HCT116 (cell line): Measurements from ENCODE around the gene ZNF532. TPM values are rescaled to one million over a fixed set of nuclear protein-coding genes. Genes with fewer than 3 reads are reported as not detected.
A peak's percentile ranks its signal among the peaks of the same experiment; 100 is the strongest.

Experiments used
- ATAC-seq: fragments of 200-7000 bp; cut with Tn5 transposase; 2 replicates; pipeline ENCODE4 v1.9.1; 2020; ENCODE audit warnings: mild to moderate bottlenecking, moderate library complexity
- BruUV-seq: library from RNA; stranded (reverse); fragments of 400-500 nt; replicated peaks from 2 replicates; lab custom pipeline; 2021; lab: Mats Ljungman, UMichigan
- CTCF ChIA-PET: fragments of 300-600 bp; sonication (Branson Sonifier 250); formaldehyde crosslinking; loops from one replicate; lab custom pipeline; 2021; ENCODE audit warnings: antibody characterized with exemption; lab: Charles Lee
- POLR2A ChIA-PET: fragments of 300-600, 350-600 bp; sonication (Branson Sonifier 250); formaldehyde crosslinking; loops from one replicate; lab custom pipeline; 2021; ENCODE audit warnings: antibody characterized with exemption; lab: Charles Lee
- RAD21 ChIA-PET, 2 experiments: fragments of 300-600 bp; sonication (Branson Sonifier 250); formaldehyde crosslinking; loops; one replicate each; lab custom pipeline; 2023; ENCODE audit warnings: low total read pairs in 2 of 2; ENCODE audit not compliant: uncharacterized antibody in 2 of 2, unreplicated experiment in 2 of 2, low non-redundant PET in 1 of 2; lab: Charles Lee
- DNase-seq: peaks from one replicate; pipeline ENCODE4 v3.0.0-alpha.2; 2010; ENCODE audit warnings: low read depth, low spot score
- H2AFZ ChIP-seq: fragments of 200-600 bp; shearing (Covaris generic), sonication (generic); 2 replicates; pipeline ENCODE4 v1.6.1; 2017; ENCODE audit warnings: low read depth, mixed run types, mixed read lengths, antibody characterized with exemption, low read length; ENCODE audit not compliant: poor library complexity, severe bottlenecking
- H3K27ac ChIP-seq: 2 replicates; pipeline ENCODE4 v1.5.1; 2012; ENCODE audit warnings: low read depth, low read length
- H3K27me3 ChIP-seq: fragments of 200-600 bp; sonication (generic); 2 replicates; pipeline ENCODE4 v1.6.1; 2016; ENCODE audit warnings: mixed run types, low read length, mixed read lengths; ENCODE audit not compliant: insufficient read depth
- H3K36me3 ChIP-seq, 2 experiments: fragments of 200-500 bp in 1 of 2; fragments of 200-600 bp in 1 of 2; sonication (Bioruptor generic) in 1 of 2; sonication (generic) in 1 of 2; 2 replicates each; pipeline versions ENCODE4 v1.5.1 to v1.6.1; 2014 to 2016; ENCODE audit warnings: low read length in 2 of 2, inconsistent platforms in 1 of 2, mixed read lengths in 1 of 2, mixed run types in 1 of 2; ENCODE audit not compliant: insufficient read depth in 2 of 2, control insufficient read depth in 1 of 2
- H3K4me1 ChIP-seq, 2 experiments: fragments of 200-600 bp in 1 of 2; sonication (generic) in 1 of 2; 2 replicates each; pipeline versions ENCODE4 v1.5.1 to v1.6.1; 2012 to 2017; ENCODE audit warnings: low read length in 2 of 2, inconsistent platforms in 1 of 2, mild to moderate bottlenecking in 1 of 2, mixed read lengths in 1 of 2, mixed run types in 1 of 2, moderate library complexity in 1 of 2; ENCODE audit not compliant: insufficient read depth in 2 of 2, control insufficient read depth in 1 of 2
- H3K4me2 ChIP-seq: fragments of 200-600 bp; sonication (generic); 2 replicates; pipeline ENCODE4 v1.6.1; 2017; ENCODE audit warnings: mixed run types, low read length, mixed read lengths
- H3K4me3 ChIP-seq, 2 experiments: fragments of 200-600 bp in 1 of 2; sonication (generic) in 1 of 2; replicated peaks in 1 of 2; 2 replicates each; pipeline ENCODE4 v1.5.1; 2011 to 2016; ENCODE audit warnings: low read length in 2 of 2, control low read depth in 1 of 2, low read depth in 1 of 2, mild to moderate bottlenecking in 1 of 2, mixed read lengths in 1 of 2, mixed run types in 1 of 2
- H3K79me2 ChIP-seq: fragments of 200-600 bp; sonication (generic); 2 replicates; pipeline ENCODE4 v1.6.1; 2017; ENCODE audit warnings: mild to moderate bottlenecking, mixed run types, low read length, moderate library complexity, mixed read lengths; ENCODE audit not compliant: insufficient read depth
- H3K9ac ChIP-seq: fragments of 200-600 bp; sonication (generic); 2 replicates; pipeline ENCODE4 v1.6.1; 2016; ENCODE audit warnings: low read length, mixed read lengths
- H3K9me2 ChIP-seq: fragments of 200-600 bp; sonication (generic), shearing (Covaris generic); 2 replicates; pipeline ENCODE4 v1.6.1; 2017; ENCODE audit warnings: mixed run types, mild to moderate bottlenecking, moderate library complexity; ENCODE audit not compliant: insufficient read depth
- H3K9me3 ChIP-seq, 2 experiments: fragments of 200-500 bp in 1 of 2; fragments of 200-600 bp in 1 of 2; sonication (Bioruptor generic) in 1 of 2; sonication (generic) in 1 of 2; 2 replicates each; pipeline ENCODE4 v1.6.1; 2014 to 2017; ENCODE audit warnings: low read length in 2 of 2, mixed read lengths in 2 of 2, inconsistent platforms in 1 of 2, low read depth in 1 of 2, mild to moderate bottlenecking in 1 of 2, mixed run types in 1 of 2, moderate library complexity in 1 of 2; ENCODE audit not compliant: control insufficient read depth in 1 of 2, insufficient read depth in 1 of 2
- H4K20me1 ChIP-seq: fragments of 200-600 bp; sonication (generic), shearing (Covaris generic); 2 replicates; pipeline ENCODE4 v1.6.1; 2017; ENCODE audit warnings: mixed run types, mild to moderate bottlenecking, moderate library complexity; ENCODE audit not compliant: insufficient read depth
- FOSL1 ChIP-seq: IDR thresholded peaks from 2 replicates; pipeline ENCODE4 v1.6.1; 2012; ENCODE audit warnings: low read depth
- intact Hi-C: fragments of 100-400 bp; cut with micrococcal nuclease; formaldehyde crosslinking; loops from 2 replicates; pipeline ENCODE4 v1.10.0; 2022
- total RNA-seq: library from RNA; stranded (reverse); gene quantifications from one replicate; pipeline ENCODE4 v1.2.1, GENCODE V29; 2021; ENCODE audit not compliant: unreplicated experiment
- TF ChIP-seq, protein P1 (sequence below): IDR thresholded peaks from 2 replicates; pipeline ENCODE4 v1.6.1; 2012
- TF ChIP-seq, protein P2 (sequence below): IDR thresholded peaks from 2 replicates; pipeline ENCODE4 v1.6.1; 2012

ZNF532 gene
- total RNA-seq, 1 experiment from 2014 or later: 11.6 TPM

DNA sequence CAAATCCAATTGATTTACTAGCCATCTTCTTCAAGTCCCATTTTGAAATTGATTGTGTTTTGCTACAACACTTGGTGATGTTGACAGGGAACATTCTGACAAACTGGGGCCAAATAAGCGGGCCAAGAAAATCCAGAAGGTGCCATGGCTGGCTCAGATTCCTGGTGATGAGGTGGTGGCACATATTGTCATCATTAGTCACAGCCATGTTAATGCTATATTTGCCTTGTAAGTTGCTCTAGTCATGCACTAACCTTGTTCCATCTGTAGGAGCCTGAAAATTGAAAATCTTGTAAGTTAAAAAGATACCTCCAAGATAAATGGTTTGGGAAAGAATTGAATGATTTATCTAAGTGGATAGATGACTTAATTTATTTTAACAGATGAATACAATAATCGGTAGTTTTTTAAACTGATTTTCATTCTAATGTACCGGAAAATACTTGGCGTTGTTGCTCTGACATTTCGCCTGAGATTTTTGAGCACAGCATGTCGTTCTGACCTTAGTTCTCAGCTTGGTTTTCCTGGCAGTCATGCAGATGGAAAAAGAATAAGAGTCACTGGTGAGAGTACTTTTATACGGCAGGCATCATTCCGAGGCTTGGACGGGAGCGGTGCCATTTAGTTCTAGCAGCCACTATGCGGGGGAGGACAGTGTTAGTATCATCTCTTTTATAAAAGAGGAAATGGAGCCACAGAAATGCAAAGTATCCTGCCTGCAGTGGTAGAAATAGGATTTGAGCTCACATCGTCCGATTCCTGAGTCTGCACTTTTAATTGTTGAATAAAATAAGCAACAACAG is 133.9 kb downstream of the ZNF532 start:
- peaks cover 0 to 17% of the 10 kb centered on the region in 2 experiments; a peak in 2 of 4 replicates for H3K4me1 ChIP-seq
- CTCF ChIA-PET: no interaction called here
- no peaks in the 10 kb centered on the region for H3K79me2 ChIP-seq
- H3K9ac ChIP-seq: no peak overlapping the region
- 0 out of 2 replicates have a peak, but pooled peaks have one; percentile 11 for TF ChIP-seq FOSL1
- TF ChIP-seq, protein P1, sequence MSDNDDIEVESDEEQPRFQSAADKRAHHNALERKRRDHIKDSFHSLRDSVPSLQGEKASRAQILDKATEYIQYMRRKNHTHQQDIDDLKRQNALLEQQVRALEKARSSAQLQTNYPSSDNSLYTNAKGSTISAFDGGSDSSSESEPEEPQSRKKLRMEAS: no peak
- TF ChIP-seq, all 23 proteins: peak for 1
- no peak for DNase-seq
- POLR2A ChIA-PET: no interaction called here
- RAD21 ChIA-PET: no interaction called here
- no peaks in the 10 kb centered on the region for H3K36me3 ChIP-seq
- H4K20me1 ChIP-seq: no peaks in the 10 kb centered on the region
- H2AFZ ChIP-seq: peak overlapping the region; percentile 27
- no peak overlapping the region for H3K27ac ChIP-seq
- H3K27me3 ChIP-seq: no peaks in the 10 kb centered on the region
- H3K9me2 ChIP-seq: no peaks in the 10 kb centered on the region
- no peak for ATAC-seq
- BruUV-seq: no TSS peak
- H3K9me3 ChIP-seq: no peaks in the 10 kb centered on the region
- no peak overlapping the region for H3K4me3 ChIP-seq
- 0 out of 2 replicates have a peak overlapping the region, but pooled peaks have one; percentile 27 for H3K4me2 ChIP-seq
- intact Hi-C loops: no loop called here

DNA sequence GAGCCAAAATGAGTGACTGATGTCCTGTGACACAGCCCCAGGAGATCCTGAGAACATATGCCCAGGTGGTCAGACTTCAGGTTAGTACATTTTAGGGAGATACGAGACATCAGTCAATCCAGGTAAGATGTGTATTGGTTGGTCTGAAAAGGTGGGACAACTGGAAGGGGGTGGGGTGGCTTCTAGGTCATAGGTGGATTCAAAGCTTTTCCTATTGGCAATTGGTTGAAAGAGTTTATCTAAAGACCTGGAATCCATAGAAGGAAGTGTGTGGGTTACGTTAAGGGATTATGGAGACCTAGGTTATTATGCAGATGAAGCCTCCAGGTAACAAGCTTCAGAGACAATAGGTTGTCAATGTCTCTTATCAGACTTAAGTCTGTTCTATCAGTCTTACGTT is 136.5 kb downstream of the ZNF532 start:
- Histone ChIP-seq H3K27me3 (no peaks in the 10 kb centered on the region), H3K9me2 (no peaks in the 10 kb centered on the region), H3K4me1 (peaks cover 0 to 15% of the 10 kb centered on the region in 2 experiments; a peak in 2 of 4 replicates), H2AFZ (no peak overlapping the region), H3K79me2 (no peaks in the 10 kb centered on the region), H3K9ac (no peak overlapping the region), H3K9me3 (no peaks in the 10 kb centered on the region), H3K36me3 (no peaks in the 10 kb centered on the region), H4K20me1 (no peaks in the 10 kb centered on the region), H3K4me2 (no peak overlapping the region), H3K27ac (no peak overlapping the region), H3K4me3 (no peak overlapping the region)
- intact Hi-C loops: no loop called here
- TF ChIP-seq, protein P1: no peak
- TF ChIP-seq FOSL1: no peak
- TF ChIP-seq, protein P2, sequence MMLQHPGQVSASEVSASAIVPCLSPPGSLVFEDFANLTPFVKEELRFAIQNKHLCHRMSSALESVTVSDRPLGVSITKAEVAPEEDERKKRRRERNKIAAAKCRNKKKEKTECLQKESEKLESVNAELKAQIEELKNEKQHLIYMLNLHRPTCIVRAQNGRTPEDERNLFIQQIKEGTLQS: no peak
- ATAC-seq (no peak), DNase-seq (no peak)
- CTCF ChIA-PET: no interaction called here
- RAD21 ChIA-PET: no interaction called here
- no TSS peak for BruUV-seq
- POLR2A ChIA-PET: interaction anchor here (1.0 kb wide), 1 partner anchor 10 kb away, joined by 3 read pairs; no protein-coding TSS in a partner anchor
